ENCODE results near the gene CCDC85C. TPM values are rescaled to one million over a fixed set of nuclear protein-coding genes. Genes with fewer than 3 reads are reported as not detected.

The CCDC85C gene
- total and polyA plus RNA-seq, 10 of the 15 experiments (the other 5 are each of a cell fraction or from before 2014, with no cell fraction given) = 0.03 to 3.6 (median 1.1) TPM

DNA sequence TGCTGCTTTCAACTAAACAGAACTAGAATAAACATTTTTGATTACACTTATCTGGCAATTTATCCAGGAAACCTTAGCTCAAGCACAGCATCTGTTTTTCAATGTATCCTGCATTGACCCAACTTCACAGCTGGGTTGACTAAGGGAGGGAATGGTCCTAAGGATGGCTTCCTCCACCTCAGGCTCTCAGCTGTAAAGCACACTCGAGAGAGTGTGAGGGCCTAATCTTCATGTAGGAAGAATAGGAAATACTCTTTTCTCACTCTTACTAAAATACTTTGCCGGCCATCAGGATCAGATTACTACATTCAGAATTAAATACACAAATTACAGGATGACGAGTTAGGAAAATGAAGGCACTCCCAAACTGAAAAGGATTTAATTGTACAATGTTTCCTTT lies 130.5 kb downstream of the CCDC85C start:
- no peaks in the 10 kb centered on the region for H3K4me1 ChIP-seq (ENCODE audit: control insufficient read depth, insufficient read depth, low read length)
- no peak overlapping the region for H3K4me3 ChIP-seq
- H2AFZ ChIP-seq (ENCODE audit: control insufficient read depth, low read depth, low read length) = no peak overlapping the region
- ChIA-PET SMC1A (ENCODE audit: uncharacterized antibody, unreplicated experiment) (no interaction called here), RAD21 (ENCODE audit: unreplicated experiment) (no interaction called here), CTCF (no interaction called here), POLR2A (no interaction called here)
- TF ChIP-seq BRCA1 (IDR thresholded peaks at IDR 0.05; ENCODE audit: low read depth, low read length) = no peak
- TF ChIP-seq, protein P1, sequence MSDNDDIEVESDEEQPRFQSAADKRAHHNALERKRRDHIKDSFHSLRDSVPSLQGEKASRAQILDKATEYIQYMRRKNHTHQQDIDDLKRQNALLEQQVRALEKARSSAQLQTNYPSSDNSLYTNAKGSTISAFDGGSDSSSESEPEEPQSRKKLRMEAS (IDR thresholded peaks at IDR 0.05; ENCODE audit: low read depth, low read length) = no peak
- TF ChIP-seq SUZ12 (IDR thresholded peaks at IDR 0.05; ENCODE audit: unreplicated experiment) = no peak
- TF ChIP-seq, protein P2, sequence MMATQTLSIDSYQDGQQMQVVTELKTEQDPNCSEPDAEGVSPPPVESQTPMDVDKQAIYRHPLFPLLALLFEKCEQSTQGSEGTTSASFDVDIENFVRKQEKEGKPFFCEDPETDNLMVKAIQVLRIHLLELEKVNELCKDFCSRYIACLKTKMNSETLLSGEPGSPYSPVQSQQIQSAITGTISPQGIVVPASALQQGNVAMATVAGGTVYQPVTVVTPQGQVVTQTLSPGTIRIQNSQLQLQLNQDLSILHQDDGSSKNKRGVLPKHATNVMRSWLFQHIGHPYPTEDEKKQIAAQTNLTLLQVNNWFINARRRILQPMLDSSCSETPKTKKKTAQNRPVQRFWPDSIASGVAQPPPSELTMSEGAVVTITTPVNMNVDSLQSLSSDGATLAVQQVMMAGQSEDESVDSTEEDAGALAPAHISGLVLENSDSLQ (IDR thresholded peaks at IDR 0.05) = no peak
- no peak for TF ChIP-seq STAT3 (IDR thresholded peaks at IDR 0.05; ENCODE audit: low read depth, low read length)
- no peak for TF ChIP-seq FOS (IDR thresholded peaks at IDR 0.05; ENCODE audit: borderline replicate concordance, extremely low read depth, insufficient read length)
- TF ChIP-seq, protein P3, sequence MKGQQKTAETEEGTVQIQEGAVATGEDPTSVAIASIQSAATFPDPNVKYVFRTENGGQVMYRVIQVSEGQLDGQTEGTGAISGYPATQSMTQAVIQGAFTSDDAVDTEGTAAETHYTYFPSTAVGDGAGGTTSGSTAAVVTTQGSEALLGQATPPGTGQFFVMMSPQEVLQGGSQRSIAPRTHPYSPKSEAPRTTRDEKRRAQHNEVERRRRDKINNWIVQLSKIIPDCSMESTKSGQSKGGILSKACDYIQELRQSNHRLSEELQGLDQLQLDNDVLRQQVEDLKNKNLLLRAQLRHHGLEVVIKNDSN (IDR thresholded peaks at IDR 0.05; ENCODE audit: borderline replicate concordance, extremely low read length, insufficient read depth, low read depth, low read length) = no peak
- TF ChIP-seq, protein P4, sequence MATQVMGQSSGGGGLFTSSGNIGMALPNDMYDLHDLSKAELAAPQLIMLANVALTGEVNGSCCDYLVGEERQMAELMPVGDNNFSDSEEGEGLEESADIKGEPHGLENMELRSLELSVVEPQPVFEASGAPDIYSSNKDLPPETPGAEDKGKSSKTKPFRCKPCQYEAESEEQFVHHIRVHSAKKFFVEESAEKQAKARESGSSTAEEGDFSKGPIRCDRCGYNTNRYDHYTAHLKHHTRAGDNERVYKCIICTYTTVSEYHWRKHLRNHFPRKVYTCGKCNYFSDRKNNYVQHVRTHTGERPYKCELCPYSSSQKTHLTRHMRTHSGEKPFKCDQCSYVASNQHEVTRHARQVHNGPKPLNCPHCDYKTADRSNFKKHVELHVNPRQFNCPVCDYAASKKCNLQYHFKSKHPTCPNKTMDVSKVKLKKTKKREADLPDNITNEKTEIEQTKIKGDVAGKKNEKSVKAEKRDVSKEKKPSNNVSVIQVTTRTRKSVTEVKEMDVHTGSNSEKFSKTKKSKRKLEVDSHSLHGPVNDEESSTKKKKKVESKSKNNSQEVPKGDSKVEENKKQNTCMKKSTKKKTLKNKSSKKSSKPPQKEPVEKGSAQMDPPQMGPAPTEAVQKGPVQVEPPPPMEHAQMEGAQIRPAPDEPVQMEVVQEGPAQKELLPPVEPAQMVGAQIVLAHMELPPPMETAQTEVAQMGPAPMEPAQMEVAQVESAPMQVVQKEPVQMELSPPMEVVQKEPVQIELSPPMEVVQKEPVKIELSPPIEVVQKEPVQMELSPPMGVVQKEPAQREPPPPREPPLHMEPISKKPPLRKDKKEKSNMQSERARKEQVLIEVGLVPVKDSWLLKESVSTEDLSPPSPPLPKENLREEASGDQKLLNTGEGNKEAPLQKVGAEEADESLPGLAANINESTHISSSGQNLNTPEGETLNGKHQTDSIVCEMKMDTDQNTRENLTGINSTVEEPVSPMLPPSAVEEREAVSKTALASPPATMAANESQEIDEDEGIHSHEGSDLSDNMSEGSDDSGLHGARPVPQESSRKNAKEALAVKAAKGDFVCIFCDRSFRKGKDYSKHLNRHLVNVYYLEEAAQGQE (IDR thresholded peaks at IDR 0.05; ENCODE audit: low read depth, low read length) = no peak
- TF ChIP-seq, protein P5, sequence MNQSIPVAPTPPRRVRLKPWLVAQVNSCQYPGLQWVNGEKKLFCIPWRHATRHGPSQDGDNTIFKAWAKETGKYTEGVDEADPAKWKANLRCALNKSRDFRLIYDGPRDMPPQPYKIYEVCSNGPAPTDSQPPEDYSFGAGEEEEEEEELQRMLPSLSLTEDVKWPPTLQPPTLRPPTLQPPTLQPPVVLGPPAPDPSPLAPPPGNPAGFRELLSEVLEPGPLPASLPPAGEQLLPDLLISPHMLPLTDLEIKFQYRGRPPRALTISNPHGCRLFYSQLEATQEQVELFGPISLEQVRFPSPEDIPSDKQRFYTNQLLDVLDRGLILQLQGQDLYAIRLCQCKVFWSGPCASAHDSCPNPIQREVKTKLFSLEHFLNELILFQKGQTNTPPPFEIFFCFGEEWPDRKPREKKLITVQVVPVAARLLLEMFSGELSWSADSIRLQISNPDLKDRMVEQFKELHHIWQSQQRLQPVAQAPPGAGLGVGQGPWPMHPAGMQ (IDR thresholded peaks at IDR 0.05; ENCODE audit: borderline replicate concordance) = no peak
- no peak for TF ChIP-seq LARP7 (IDR thresholded peaks at IDR 0.05)
- no peak for TF ChIP-seq MXI1 (IDR thresholded peaks at IDR 0.05; ENCODE audit: low read depth, low read length)
- TF ChIP-seq, protein P6, sequence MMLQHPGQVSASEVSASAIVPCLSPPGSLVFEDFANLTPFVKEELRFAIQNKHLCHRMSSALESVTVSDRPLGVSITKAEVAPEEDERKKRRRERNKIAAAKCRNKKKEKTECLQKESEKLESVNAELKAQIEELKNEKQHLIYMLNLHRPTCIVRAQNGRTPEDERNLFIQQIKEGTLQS (IDR thresholded peaks at IDR 0.05; ENCODE audit: borderline replicate concordance, extremely low read depth, low read depth, low read length) = no peak
- TF ChIP-seq MYC (IDR thresholded peaks at IDR 0.05; ENCODE audit: insufficient read depth, insufficient read length, insufficient replicate concordance, low read length, severe bottlenecking) = no peak
- no peaks in the 10 kb centered on the region for H3K36me3 ChIP-seq (ENCODE audit: control insufficient read depth in 2 of 2, insufficient read depth in 2 of 2, low read length in 1 of 2)
- ATAC-seq = no peak
- WGBS (ENCODE audit: insufficient coverage, insufficient replicate concordance, low lambda C conversion rate, missing lambda C conversion rate) = 86% methylated on average over 3 of the region's 3 CpGs
- no peak overlapping the region for H3K9ac ChIP-seq (ENCODE audit: control insufficient read depth, insufficient read depth, low read length)
- in situ Hi-C loops (cut with MboI) (no loop called here), intact Hi-C loops (cut with micrococcal nuclease; ENCODE audit: unreplicated experiment) (no loop called here)
- H3K79me2 ChIP-seq (ENCODE audit: control insufficient read depth, insufficient read depth, low read length) = peaks cover 69% of the 10 kb centered on the region
- H4K20me1 ChIP-seq (ENCODE audit: control insufficient read depth, insufficient read depth) = 0 out of 2 replicates have a peak, but pooled peaks cover 3% of the 10 kb centered on the region
- no TSS peak for BruUV-seq (replicated peaks)
- no peak for FAIRE-seq
- DNase-seq (ENCODE audit: low read depth, low spot score) = no peak
- H3K27me3 ChIP-seq (replicated peaks in 1 of 2; ENCODE audit: control insufficient read depth in 2 of 2, insufficient read depth in 2 of 2, low read length in 1 of 2) = no peaks in the 10 kb centered on the region
- H3K9me3 ChIP-seq (replicated peaks; ENCODE audit: control insufficient read depth, insufficient read depth, low read length) = no peaks in the 10 kb centered on the region
- H3K27ac ChIP-seq (ENCODE audit: control insufficient read depth, insufficient read depth) = no peak overlapping the region
- no peak overlapping the region for H3K4me2 ChIP-seq (ENCODE audit: control insufficient read depth, insufficient read depth)

Data from GM12878 (cell line).